Measurements from ENCODE around the gene PYM1. TPM values are rescaled to one million over a fixed set of nuclear protein-coding genes. Genes with fewer than 3 reads are reported as not detected.

PYM1 gene
- total RNA-seq, 1 donor from 2014 or later = 14.3 TPM

- no peak for ATAC-seq (ENCODE audit: poor library complexity)
- intact Hi-C loops (cut with DNase I) = no loop called here
Measured at GRCh38 chr12:55942577-55943136, 15.0 kb upstream of the PYM1 start.

GRCh38 chr12:55942055-55942454 is 14.4 kb upstream of the PYM1 start:
- ATAC-seq (ENCODE audit: poor library complexity) (no peak), DNase-seq (no peak)
- intact Hi-C loops (cut with DNase I) = no loop called here

More at GRCh38 chr12:55942577-55943136, 15.0 kb upstream of the PYM1 start:
- no peak for DNase-seq

GRCh38 chr12:55940065-55940732 is 12.5 kb upstream of the PYM1 start:
- intact Hi-C loops (cut with DNase I) = no loop called here
- ATAC-seq (ENCODE audit: poor library complexity) (peak; percentile 97), DNase-seq (peak; percentile 87)

- intact Hi-C loops (cut with DNase I) = loop anchor here (5.0 kb wide), 1 partner anchor 197 kb away; the partner anchor contains the start of gene GDF11
- no peak for ATAC-seq (ENCODE audit: poor library complexity)
- no peak for DNase-seq
Measured at GRCh38 chr12:55938826-55939501, 11.3 kb upstream of the PYM1 start.

- intact Hi-C loops (cut with DNase I) = loop anchor here (5.0 kb wide), 1 partner anchor 196 kb away; the partner anchor contains the start of gene GDF11
Measured at GRCh38 chr12:55937981-55938380, 10.3 kb upstream of the PYM1 start.

DNA sequence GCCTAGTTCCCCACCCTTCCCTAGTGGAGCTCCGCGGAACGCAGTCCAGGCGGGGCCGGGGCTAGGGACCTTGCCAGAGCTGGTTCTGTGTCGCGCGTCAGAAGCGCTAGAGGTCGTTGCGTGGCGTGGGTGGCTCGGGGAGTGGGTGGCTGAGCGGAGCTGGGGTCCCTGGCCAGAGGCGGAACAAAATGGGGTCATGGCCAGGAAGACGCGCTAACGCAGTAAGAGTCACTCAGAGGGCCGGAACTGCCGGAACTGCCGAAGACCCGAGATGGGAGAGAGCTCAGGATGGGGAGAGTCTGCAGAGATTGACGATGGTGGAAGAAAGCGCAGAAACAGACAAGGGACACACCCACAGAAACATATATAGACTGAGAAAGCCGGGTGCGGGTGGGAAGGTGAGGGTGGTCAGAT is 8.1 kb upstream of the PYM1 start:
- no peak for ATAC-seq (ENCODE audit: poor library complexity)
- intact Hi-C loops (cut with DNase I) = loop anchor here (5.0 kb wide), 1 partner anchor 193 kb away; the partner anchor contains the start of gene GDF11
- DNase-seq = peak; percentile 64

More at GRCh38 chr12:55937981-55938380, 10.3 kb upstream of the PYM1 start:
- DNase-seq (no peak), ATAC-seq (ENCODE audit: poor library complexity) (no peak)

DNA sequence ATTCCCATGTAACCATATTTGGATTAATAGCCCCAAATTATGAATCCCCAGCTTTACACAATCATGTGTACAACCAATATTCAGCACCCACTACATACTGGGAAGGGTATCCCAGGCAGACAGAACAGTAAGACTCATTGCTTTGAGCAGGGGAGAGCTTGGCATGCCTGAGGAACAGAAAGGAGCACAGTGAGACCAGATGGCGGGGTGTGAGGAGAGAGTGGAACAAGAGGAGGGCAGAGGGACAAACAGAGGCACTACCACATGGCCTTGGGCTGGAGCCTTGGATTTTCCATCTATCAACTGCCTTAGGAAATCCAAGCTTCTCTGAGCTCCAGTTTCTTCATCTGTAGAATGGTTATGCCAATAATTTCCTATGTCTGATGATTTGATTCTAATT is 7.1 kb upstream of the PYM1 start:
- intact Hi-C loops (cut with DNase I) = loop anchor here (5.0 kb wide), 1 partner anchor 192 kb away; the partner anchor contains the start of gene GDF11
- ATAC-seq (ENCODE audit: poor library complexity) = no peak
- DNase-seq = no peak

- no peak for DNase-seq
- ATAC-seq (ENCODE audit: poor library complexity) = no peak
- intact Hi-C loops (cut with DNase I) = no loop called here
Measured at GRCh38 chr12:55933799-55934742, 6.4 kb upstream of the PYM1 start.

GRCh38 chr12:55933169-55933798 is 5.6 kb upstream of the PYM1 start:
- intact Hi-C loops (cut with DNase I) = no loop called here
- no peak for ATAC-seq (ENCODE audit: poor library complexity)

DNA sequence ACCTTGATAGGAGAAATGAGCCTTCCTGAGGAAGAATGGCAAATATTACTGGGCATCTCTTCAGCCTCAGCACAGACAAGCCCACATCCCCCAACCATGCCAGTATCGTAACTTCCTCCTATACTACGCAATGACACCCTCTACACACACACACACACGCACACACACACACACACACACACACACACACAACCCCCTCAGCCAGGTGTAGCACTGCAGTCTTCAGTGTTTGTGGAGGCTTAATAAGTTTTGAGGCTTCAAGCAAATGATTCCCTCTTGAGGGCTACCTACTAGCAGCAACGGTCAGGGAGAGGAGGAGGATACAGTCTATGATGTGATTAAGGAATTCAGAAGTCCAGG is 4.8 kb upstream of the PYM1 start:
- ATAC-seq (ENCODE audit: poor library complexity) = no peak
- no peak for DNase-seq
- intact Hi-C loops (cut with DNase I) = no loop called here

More at GRCh38 chr12:55933169-55933798, 5.6 kb upstream of the PYM1 start:
- no peak for DNase-seq

- DNase-seq (peak; percentile 79), ATAC-seq (ENCODE audit: poor library complexity) (peak; percentile 50)
- intact Hi-C loops (cut with DNase I) = no loop called here
Measured at GRCh38 chr12:55931780-55932550, 4.3 kb upstream of the PYM1 start.

DNA sequence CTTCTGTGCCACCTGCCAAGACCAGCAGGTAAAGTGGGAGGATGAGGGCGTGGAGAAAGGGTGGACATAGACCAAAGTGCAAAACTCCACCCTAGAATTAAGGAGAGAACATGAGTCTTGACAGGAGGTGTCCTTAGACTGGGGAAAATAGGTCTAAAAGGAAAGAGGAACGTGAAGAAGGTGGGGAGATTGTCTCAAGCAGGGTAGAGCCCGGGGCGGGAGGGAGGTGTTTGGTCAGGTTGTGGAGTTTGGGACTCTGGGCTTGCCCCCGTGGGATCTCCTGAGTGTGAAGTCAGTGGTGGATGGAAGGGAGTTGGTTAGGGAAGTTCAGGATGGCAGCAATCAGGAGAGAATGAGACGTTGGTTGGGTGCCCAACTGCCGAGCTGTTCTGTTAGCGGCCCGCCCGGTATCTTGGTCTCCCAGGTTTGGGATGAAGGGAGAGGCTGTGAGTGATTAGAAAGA is 3.7 kb upstream of the PYM1 start:
- intact Hi-C loops (cut with DNase I) = no loop called here
- DNase-seq (no peak), ATAC-seq (ENCODE audit: poor library complexity) (no peak)

- ATAC-seq (ENCODE audit: poor library complexity) (no peak), DNase-seq (peak; percentile 60)
- intact Hi-C loops (cut with DNase I) = no loop called here
Measured at GRCh38 chr12:55930771-55931316, 3.1 kb upstream of the PYM1 start, which contains the start of gene DGKA. DGKA (plus strand) TSS chr12:55931162; CDS start chr12:55936504, 5,342 bp downstream.

GRCh38 chr12:55929306-55929791 is 1.7 kb upstream of the PYM1 start:
- intact Hi-C loops (cut with DNase I) = loop anchor here (5.0 kb wide), 1 partner anchor 97 kb away; no protein-coding TSS in a partner anchor
- DNase-seq = no peak
- ATAC-seq (ENCODE audit: poor library complexity) = no peak

DNA sequence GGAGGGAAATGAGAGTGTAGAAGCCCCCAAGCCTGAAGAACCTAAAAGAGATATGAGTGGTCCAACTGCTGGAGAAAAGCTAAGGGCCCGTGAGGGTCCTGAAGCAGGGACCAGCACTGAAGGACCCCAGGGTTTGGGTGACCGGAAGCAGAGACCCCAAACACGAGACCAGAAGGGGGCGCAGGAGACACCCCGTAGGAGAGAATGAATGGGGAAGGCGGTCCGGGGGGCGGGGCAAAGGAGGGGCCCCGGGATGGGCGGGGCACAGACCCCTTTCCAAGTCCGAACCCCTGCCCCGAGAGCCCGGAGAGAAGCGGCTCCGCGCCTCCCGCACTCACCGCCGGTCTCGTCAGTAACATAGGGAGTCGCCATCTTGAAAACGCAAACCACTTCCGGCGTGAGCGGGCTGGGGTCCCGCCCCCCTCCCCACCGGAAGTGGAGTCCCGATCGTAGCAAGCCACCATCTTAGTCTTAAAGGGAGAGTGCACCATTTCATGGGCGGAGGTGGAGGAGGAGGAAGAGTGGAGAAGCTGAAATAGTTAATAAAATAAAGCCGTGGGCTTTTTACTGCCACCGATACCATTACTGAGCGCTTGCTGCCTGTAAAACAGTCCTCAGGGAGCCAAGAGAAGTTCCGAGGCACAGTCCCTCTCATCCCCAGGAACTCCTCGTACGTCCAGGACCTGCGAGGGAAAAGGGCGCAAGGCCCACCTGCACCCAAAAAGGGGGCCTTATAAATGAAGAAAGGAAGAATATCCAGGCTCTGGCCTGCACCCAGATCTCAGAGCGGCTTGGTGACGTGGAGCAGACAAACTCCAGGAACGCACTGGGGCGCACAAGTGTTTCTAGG is 731 bp downstream of the PYM1 start:
- DNase-seq = peak; percentile 93
- ATAC-seq (ENCODE audit: poor library complexity) = peak; percentile 91
- intact Hi-C loops (cut with DNase I) = loop anchor here (5.0 kb wide), 1 partner anchor 95 kb away; no protein-coding TSS in a partner anchor
